IPS-15b (cell line): Measurements from ENCODE around the gene ARID2.

Experiments used
- H3K27me3 ChIP-seq: one replicate; pipeline ENCODE4 v1.6.1; 2013; ENCODE audit warnings: low read length; ENCODE audit not compliant: control insufficient read depth, insufficient read depth
- H3K36me3 ChIP-seq: one replicate; pipeline ENCODE4 v1.6.1; 2013; ENCODE audit warnings: low read length; ENCODE audit not compliant: control insufficient read depth, insufficient read depth
- H3K4me1 ChIP-seq: one replicate; pipeline ENCODE4 v1.6.1; 2013; ENCODE audit warnings: mild to moderate bottlenecking, low read length; ENCODE audit not compliant: control insufficient read depth, insufficient read depth
- H3K4me3 ChIP-seq: one replicate; pipeline ENCODE4 v1.5.1; 2013; ENCODE audit warnings: low read depth, low read length
- H3K9ac ChIP-seq: one replicate; pipeline ENCODE4 v1.6.1; 2013; ENCODE audit warnings: low read depth, mild to moderate bottlenecking, low read length
- H3K9me3 ChIP-seq: one replicate; pipeline ENCODE4 v1.6.1; 2013; ENCODE audit warnings: mild to moderate bottlenecking, low read length; ENCODE audit not compliant: control insufficient read depth, insufficient read depth

The ARID2 gene

GRCh38 chr12:45774508-45775162, 45.1 kb downstream of the ARID2 start:
- Histone ChIP-seq H3K4me1 (no peaks in the 10 kb centered on the region), H3K4me3 (no peak overlapping the region), H3K27me3 (no peaks in the 10 kb centered on the region), H3K9me3 (no peaks in the 10 kb centered on the region), H3K9ac (no peak overlapping the region), H3K36me3 (no peaks in the 10 kb centered on the region)

GRCh38 chr12:45775465-45775864, 46.0 kb downstream of the ARID2 start:
- Histone ChIP-seq H3K9ac (no peak overlapping the region), H3K9me3 (no peaks in the 10 kb centered on the region), H3K27me3 (no peaks in the 10 kb centered on the region), H3K4me1 (no peaks in the 10 kb centered on the region), H3K4me3 (no peak overlapping the region), H3K36me3 (no peaks in the 10 kb centered on the region)

GRCh38 chr12:45775964-45776363, 46.5 kb downstream of the ARID2 start:
- H3K4me1 ChIP-seq: no peaks in the 10 kb centered on the region
- no peak overlapping the region for H3K4me3 ChIP-seq

GRCh38 chr12:45779936-45780335, 50.4 kb downstream of the ARID2 start:
- no peaks in the 10 kb centered on the region for H3K4me1 ChIP-seq
- H3K9ac ChIP-seq: no peak overlapping the region
- H3K4me3 ChIP-seq: no peak overlapping the region
- H3K27me3 ChIP-seq: no peaks in the 10 kb centered on the region
- H3K9me3 ChIP-seq: no peaks in the 10 kb centered on the region
- no peaks in the 10 kb centered on the region for H3K36me3 ChIP-seq

More at GRCh38 chr12:45775964-45776363, 46.5 kb downstream of the ARID2 start:
- H3K27me3 ChIP-seq: no peaks in the 10 kb centered on the region
- H3K9me3 ChIP-seq: no peaks in the 10 kb centered on the region
- no peak overlapping the region for H3K9ac ChIP-seq
- H3K36me3 ChIP-seq: no peaks in the 10 kb centered on the region

- Histone ChIP-seq H3K36me3 (no peaks in the 10 kb centered on the region), H3K4me3 (no peak overlapping the region), H3K27me3 (no peaks in the 10 kb centered on the region), H3K9me3 (no peaks in the 10 kb centered on the region), H3K4me1 (no peaks in the 10 kb centered on the region), H3K9ac (no peak overlapping the region)
Measured at GRCh38 chr12:45781080-45781479, 51.6 kb downstream of the ARID2 start.

- no peaks in the 10 kb centered on the region for H3K4me1 ChIP-seq
- no peaks in the 10 kb centered on the region for H3K36me3 ChIP-seq
- H3K27me3 ChIP-seq: no peaks in the 10 kb centered on the region
- H3K9me3 ChIP-seq: no peaks in the 10 kb centered on the region
- no peak overlapping the region for H3K4me3 ChIP-seq
- H3K9ac ChIP-seq: no peak overlapping the region
Measured at GRCh38 chr12:45785315-45785714, 55.8 kb downstream of the ARID2 start.

- Histone ChIP-seq H3K9ac (no peak overlapping the region), H3K4me3 (no peak overlapping the region), H3K36me3 (no peaks in the 10 kb centered on the region), H3K27me3 (no peaks in the 10 kb centered on the region), H3K4me1 (no peaks in the 10 kb centered on the region), H3K9me3 (no peaks in the 10 kb centered on the region)
Measured at GRCh38 chr12:45789025-45789424, 59.5 kb downstream of the ARID2 start.

- H3K9me3 ChIP-seq: no peaks in the 10 kb centered on the region
- no peak overlapping the region for H3K9ac ChIP-seq
- no peaks in the 10 kb centered on the region for H3K4me1 ChIP-seq
- no peaks in the 10 kb centered on the region for H3K27me3 ChIP-seq
- H3K36me3 ChIP-seq: no peaks in the 10 kb centered on the region
- no peak overlapping the region for H3K4me3 ChIP-seq
Measured at GRCh38 chr12:45794422-45794821, 64.9 kb downstream of the ARID2 start.

GRCh38 chr12:45801625-45802024, 72.1 kb downstream of the ARID2 start:
- Histone ChIP-seq H3K9ac (no peak overlapping the region), H3K36me3 (no peaks in the 10 kb centered on the region), H3K4me3 (no peak overlapping the region), H3K9me3 (no peaks in the 10 kb centered on the region), H3K4me1 (no peaks in the 10 kb centered on the region), H3K27me3 (no peaks in the 10 kb centered on the region)

GRCh38 chr12:45803111-45803510, 73.6 kb downstream of the ARID2 start:
- Histone ChIP-seq H3K4me3 (no peak overlapping the region), H3K9ac (no peak overlapping the region), H3K4me1 (no peaks in the 10 kb centered on the region), H3K27me3 (no peaks in the 10 kb centered on the region), H3K36me3 (no peaks in the 10 kb centered on the region), H3K9me3 (no peaks in the 10 kb centered on the region)

GRCh38 chr12:45816652-45817051, 87.1 kb downstream of the ARID2 start:
- H3K9me3 ChIP-seq: no peaks in the 10 kb centered on the region
- no peak overlapping the region for H3K9ac ChIP-seq
- no peaks in the 10 kb centered on the region for H3K4me1 ChIP-seq
- H3K27me3 ChIP-seq: no peaks in the 10 kb centered on the region
- no peaks in the 10 kb centered on the region for H3K36me3 ChIP-seq
- no peak overlapping the region for H3K4me3 ChIP-seq

GRCh38 chr12:45827974-45828373, 98.5 kb downstream of the ARID2 start:
- Histone ChIP-seq H3K9ac (no peak overlapping the region), H3K36me3 (no peaks in the 10 kb centered on the region), H3K4me3 (no peak overlapping the region), H3K27me3 (no peaks in the 10 kb centered on the region), H3K9me3 (no peaks in the 10 kb centered on the region), H3K4me1 (no peaks in the 10 kb centered on the region)
